Measurements from ENCODE around the gene EIPR1.

EIPR1 gene

GRCh38 chr2:3246928-3247714 is 130.5 kb downstream of the EIPR1 start:
- DNase-seq (ENCODE audit: low spot score): no peak

DNA sequence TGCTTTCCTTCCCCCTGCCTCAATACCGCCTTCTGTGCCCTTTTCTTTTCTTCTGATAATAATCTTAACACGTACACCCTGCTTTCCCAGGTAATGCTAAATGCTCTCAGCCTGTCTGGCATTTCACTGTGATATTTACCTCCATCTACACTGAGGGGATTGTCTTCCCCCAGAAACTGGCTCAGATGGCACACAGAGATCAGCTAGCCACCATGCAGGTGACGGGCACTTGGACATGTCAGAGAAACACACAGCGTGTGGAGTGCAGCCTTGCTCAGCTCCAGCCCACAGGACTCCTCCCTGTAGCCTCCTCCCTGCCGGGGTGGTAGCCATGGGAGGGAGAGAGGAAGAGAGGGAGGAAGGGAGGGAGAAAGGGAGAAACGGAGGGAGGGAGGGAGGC is 131.2 kb downstream of the EIPR1 start:
- DNase-seq (ENCODE audit: low spot score): no peak

DNA sequence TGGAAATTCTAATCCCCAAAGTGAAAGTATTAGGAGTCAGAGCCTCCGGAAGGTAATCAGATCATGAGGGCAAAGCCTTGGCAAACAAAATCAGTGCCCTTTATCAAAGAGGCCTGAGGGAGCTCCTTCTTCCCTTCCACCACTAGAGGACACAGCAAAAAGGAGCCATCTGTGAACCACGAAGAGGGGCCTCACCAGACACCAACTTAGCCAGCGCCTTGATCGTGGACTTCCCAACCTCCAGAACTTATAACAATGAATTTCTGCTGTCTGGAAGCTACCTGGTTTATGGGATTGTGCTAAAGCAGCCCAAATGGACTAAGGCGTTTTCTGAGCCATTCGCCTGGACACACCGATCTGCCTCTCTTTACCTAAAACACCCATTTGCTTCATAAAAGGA is 133.1 kb downstream of the EIPR1 start:
- no peak for DNase-seq (ENCODE audit: low spot score)

GRCh38 chr2:3243804-3244203 is 133.8 kb downstream of the EIPR1 start:
- no peak for DNase-seq (ENCODE audit: low spot score)

DNA sequence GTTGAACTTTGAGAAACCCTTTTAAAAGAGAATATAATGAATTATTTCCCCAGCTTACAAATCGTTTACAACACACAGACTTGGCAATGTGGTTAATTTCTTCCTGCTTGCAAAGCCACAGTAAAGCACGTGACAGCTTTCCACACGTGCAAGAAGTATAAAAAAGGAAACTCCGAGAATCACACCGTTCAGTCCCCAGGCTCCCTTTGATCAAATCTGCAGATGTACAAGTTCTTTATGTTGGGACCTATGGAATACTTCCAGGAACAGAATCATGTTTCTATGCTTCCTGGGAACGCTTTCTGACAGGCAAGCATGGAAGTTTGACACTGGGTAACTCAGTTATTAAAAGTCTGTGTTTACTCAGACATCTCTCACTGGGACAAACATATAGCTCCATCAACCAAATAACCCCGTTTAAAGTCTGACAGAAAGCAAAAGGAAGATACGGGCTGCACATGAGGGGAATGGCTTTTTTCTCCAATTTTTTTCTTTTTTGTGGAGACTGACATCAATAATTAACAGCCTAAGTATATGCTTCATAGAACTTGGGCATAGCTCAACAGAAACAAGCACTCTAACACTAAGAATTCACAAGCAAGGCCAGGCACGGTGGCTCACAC is 134.8 kb downstream of the EIPR1 start:
- no peak for DNase-seq (ENCODE audit: low spot score)

DNA sequence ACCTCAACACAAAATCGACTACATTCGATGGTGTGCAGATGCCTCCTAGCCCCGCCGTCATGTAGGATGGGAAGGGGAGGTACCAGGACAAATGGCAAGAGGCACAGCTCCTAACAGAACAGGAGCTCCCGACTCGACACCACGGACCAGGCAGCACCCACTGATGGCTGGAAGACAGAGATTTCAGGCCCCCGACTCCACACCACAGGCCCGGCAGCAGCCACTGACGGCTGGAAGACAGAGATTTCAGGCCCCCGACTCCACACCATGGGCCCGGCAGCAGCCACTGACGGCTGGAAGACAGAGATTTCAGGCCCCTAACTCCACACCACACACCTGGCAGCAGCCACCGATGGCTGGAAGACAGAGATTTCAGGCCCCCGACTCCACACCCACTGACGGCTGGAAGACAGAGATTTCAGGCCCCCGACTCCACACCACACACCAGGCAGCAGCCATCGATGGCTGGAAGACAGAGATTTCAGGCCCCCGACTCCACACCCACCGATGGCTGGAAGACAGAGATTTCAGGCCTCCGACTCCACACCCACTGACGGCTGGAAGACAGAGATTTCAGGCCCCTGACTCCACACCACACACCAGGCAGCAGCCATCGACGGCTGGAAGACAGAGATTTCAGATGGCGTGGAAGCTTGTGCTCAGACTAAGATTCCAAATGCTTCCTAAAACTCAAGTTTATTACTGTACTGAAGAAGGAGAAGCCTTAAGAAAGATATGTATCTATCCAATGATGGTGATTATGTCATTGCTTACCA is 135.5 kb downstream of the EIPR1 start:
- DNase-seq (ENCODE audit: low spot score): no peak

GRCh38 chr2:3238951-3239841 is 138.4 kb downstream of the EIPR1 start:
- no peak for DNase-seq (ENCODE audit: low spot score)

DNA sequence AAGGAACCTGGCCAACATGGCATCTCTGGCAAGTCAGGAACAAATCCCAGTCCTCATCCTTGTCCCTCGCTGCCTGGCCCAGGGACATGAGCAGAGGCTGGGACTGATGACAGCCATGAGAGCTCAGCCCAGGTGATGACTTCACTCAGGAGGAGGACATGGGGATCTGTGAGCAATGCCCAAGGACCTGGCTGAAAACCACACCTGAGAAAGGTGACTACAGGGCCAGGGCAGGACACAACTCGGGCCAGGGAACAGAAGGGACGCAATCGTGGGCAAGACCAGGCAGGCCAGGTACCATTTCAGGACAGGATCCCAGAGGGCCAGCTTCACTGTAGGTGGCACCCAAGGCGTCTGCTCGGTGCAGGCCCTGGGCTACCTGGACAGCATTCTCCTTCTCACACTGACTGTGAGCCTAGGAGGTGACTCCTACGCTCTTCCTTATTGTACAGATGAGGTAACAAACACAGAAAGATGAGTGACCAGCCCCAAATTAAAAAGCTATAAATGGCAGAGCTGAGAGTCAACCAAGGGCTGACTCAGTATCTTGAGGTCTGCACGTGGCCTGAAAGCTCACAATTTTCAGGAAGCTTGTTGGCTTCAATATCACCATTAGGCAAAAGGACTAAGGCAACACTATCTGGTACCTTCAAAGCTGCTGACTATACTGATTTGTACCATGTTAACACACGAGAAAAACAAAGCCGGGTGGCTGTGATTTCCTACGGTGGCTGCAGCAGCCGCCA is 141.1 kb downstream of the EIPR1 start:
- no peak for DNase-seq (ENCODE audit: low spot score)

DNA sequence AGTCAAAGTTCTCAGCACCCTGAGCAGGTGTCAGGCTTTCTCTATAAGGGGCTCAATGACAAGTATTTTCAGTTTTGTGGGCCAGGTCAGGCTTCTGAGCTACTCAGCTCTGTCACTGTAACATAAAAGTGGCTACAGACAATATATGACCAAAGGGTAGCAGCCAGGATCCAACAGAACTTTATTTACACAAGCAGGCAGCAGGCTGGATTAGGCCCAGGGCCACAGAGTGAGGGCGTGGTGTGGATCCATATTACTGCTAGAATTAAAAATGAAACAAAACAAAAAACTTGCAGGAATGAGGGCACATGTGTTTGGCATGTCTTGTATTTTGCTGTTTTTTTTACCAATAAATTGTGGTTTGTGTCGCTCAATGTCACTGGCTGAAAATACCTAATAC is 143.7 kb downstream of the EIPR1 start:
- DNase-seq (ENCODE audit: low spot score): no peak

- no peak for DNase-seq (ENCODE audit: low spot score)
These were observed 148.4 kb downstream of the EIPR1 start for GRCh38 chr2:3229221-3229620.

- no peak for DNase-seq (ENCODE audit: low spot score)
These were observed 152.9 kb downstream of the EIPR1 start for GRCh38 chr2:3224681-3225080.

DNA sequence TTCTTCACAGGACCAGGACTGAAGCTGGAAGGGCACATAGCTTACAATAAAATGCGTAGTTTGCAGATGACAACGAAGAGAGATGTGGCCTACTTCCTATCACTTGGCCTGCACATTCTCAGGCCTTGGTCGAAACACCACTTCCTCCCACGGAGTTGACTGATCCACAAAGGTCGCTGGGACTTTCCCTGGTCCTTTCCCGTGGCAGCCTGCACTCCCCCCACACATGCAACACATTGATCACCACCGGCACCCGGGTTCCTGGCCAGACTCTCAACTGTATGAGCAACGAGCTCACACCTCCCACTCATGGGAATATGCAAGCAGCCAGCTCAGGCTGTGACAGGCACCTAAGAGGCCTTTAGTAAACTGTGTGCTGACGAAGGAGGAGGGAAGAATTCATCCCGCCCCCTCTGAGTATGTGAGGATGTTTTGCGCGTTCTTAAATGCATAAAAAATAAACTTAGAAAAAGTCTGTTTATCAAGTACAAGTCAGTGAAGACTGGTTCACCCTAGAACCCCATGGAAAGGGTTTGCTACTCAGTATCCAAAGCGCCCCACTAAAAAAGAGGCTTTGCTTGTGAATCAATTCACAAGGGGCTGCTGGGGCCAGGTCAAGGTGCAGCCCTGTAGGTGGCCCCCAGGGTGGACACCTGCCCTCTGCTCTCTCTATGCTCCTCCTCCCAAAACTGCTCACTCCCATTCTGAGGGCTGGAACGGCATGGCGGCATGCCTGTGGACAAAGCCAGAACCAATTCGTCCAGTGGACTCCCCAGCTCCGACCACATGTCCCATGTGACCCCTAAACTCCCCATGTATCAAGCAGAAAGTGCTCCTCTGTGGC is 154.3 kb downstream of the EIPR1 start:
- no peak for DNase-seq (ENCODE audit: low spot score)

DNA sequence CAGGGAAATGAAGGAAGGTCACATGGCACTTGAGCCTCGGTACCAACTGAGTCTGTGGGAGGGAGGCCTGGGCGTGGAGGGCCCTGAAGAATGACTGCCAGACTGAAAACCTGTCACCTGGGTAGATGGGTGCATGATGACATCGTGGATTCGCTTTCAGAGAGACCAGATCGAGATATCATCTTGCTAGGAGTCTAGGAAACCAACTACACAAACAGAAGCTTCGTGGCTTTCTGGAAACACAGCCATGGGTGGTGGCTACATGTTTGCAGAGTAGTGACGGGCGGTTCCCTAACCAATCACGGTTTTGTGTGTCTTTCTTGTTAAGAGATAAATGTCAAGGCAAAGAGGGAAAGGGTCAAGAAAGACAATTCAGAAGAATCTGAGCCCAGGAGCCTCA is 155.0 kb downstream of the EIPR1 start:
- no peak for DNase-seq (ENCODE audit: low spot score)

- no peak for DNase-seq (ENCODE audit: low spot score)
These were observed 158.1 kb downstream of the EIPR1 start for GRCh38 chr2:3219536-3219935.

- no peak for DNase-seq (ENCODE audit: low spot score)
These were observed 160.0 kb downstream of the EIPR1 start for GRCh38 chr2:3217646-3218045.

- DNase-seq (ENCODE audit: low spot score): no peak
These were observed 160.7 kb downstream of the EIPR1 start for GRCh38 chr2:3216841-3217495.

DNA sequence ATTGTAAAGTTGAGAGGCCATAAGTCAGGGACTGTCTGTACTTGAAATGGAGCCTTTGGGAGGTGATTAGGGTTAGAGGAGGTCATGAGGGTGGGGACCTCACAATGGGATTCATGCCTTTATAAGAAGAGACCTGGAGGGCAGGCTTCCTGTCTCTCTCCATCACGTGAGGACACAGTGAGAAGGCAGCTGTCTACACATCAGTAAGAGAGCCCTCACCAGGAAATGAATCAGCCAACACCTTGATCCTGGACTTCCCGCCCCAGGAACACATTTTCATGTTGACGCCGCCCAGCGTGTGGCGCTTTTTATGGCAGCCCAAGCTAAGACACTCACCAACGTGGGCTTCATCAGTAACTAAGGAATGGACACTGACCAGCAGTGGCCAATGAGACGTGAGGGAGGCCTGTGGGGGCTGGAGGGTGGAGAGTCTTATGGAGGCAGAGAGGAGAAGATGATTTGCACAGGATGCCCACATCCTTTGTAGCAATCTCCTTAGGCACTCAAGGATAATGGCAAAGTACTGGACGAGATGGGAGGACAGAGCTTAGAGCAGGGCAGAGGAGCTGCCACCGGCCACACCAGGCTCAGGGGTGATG is 162.7 kb downstream of the EIPR1 start:
- DNase-seq (ENCODE audit: low spot score): no peak

GRCh38 chr2:3214065-3214464 is 163.6 kb downstream of the EIPR1 start:
- no peak for DNase-seq (ENCODE audit: low spot score)

GRCh38 chr2:3212984-3213383 is 164.6 kb downstream of the EIPR1 start:
- no peak for DNase-seq (ENCODE audit: low spot score)

GRCh38 chr2:3212061-3212362 is 165.6 kb downstream of the EIPR1 start:
- no peak for DNase-seq (ENCODE audit: low spot score)
